Liver (tissue), 3 donors: ENCODE results near the gene ERC2.

Experiments
- EGR1 ChIP-seq, 2 donors: IDR thresholded peaks; 2 replicates each; pipeline ENCODE4 v1.6.1; 2016 to 2018; ENCODE audit warnings: antibody characterized with exemption in 2 of 2, low read depth in 2 of 2
- GABPA ChIP-seq, 2 donors: IDR thresholded peaks in 1 of 2; conservative IDR thresholded peaks in 1 of 2; 2 replicates each; pipeline ENCODE4 v1.6.1; 2016; ENCODE audit warnings: antibody characterized with exemption in 2 of 2, mild to moderate bottlenecking in 1 of 2, moderate library complexity in 1 of 2
- HNF4A ChIP-seq, 2 donors: conservative IDR thresholded peaks; 2 replicates each; pipeline ENCODE4 v1.6.1; 2016; ENCODE audit warnings: antibody characterized with exemption in 2 of 2, mild to moderate bottlenecking in 2 of 2
- HNF4G ChIP-seq: IDR thresholded peaks from 2 replicates; pipeline ENCODE4 v1.6.1; 2016; ENCODE audit warnings: antibody characterized with exemption
- JUND ChIP-seq, 2 donors: IDR thresholded peaks; 2 replicates each; pipeline ENCODE4 v1.6.1; 2016; ENCODE audit warnings: antibody characterized with exemption in 2 of 2
- SP1 ChIP-seq: IDR thresholded peaks from 2 replicates; pipeline ENCODE4 v1.6.1; 2018; ENCODE audit warnings: antibody characterized with exemption, mild to moderate bottlenecking
- TAF1 ChIP-seq: conservative IDR thresholded peaks from 2 replicates; pipeline ENCODE4 v1.6.1; 2016; ENCODE audit warnings: antibody characterized with exemption, mild to moderate bottlenecking
- YY1 ChIP-seq: IDR thresholded peaks from 2 replicates; pipeline ENCODE4 v1.6.1; 2016; ENCODE audit warnings: antibody characterized with exemption, mild to moderate bottlenecking
- TF ChIP-seq, protein P1 (sequence below): fragments of 150-350 bp; IDR thresholded peaks from 2 replicates; pipeline ENCODE4 v1.5.1; 2017; ENCODE audit warnings: improper control_type of control experiment, low read depth, low read length; ENCODE audit not compliant: missing input control
- TF ChIP-seq, protein P2 (sequence below): IDR thresholded peaks from 2 replicates; pipeline ENCODE4 v1.6.1; 2016; ENCODE audit warnings: antibody characterized with exemption, mild to moderate bottlenecking
- TF ChIP-seq, protein P3 (sequence below): IDR thresholded peaks from 2 replicates; pipeline ENCODE4 v1.6.1; 2016; ENCODE audit warnings: antibody characterized with exemption
- TF ChIP-seq, protein P4 (sequence below): IDR thresholded peaks from 2 replicates; pipeline ENCODE4 v1.6.1; 2016; ENCODE audit warnings: antibody characterized with exemption
- TF ChIP-seq, protein P5 (sequence below): IDR thresholded peaks from 2 replicates; pipeline ENCODE4 v1.6.1; 2016; ENCODE audit warnings: antibody characterized with exemption
- donor health status: healthy.
- donor health status: healthy.

DNA sequence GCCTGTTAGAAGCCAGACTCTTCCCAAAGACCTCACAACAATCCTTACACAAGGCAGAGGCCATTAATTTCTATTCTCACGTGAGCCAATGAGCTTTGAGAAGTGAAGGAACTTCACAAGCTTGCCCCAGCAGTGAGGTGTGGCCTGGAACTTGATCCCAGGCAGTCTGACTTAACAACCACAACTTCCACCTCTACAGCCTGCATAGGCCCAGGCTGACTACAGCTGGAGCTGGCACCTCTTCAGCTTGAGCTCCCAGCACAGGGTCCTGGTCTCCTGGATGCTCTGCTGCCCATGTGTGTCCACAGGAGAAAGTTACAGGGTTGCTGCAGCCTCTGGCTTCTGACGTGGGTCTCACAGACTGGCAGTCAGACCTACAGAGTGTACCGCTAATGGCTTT, 111.0 kb downstream of the ERC2 start:
- TF ChIP-seq, protein P1, sequence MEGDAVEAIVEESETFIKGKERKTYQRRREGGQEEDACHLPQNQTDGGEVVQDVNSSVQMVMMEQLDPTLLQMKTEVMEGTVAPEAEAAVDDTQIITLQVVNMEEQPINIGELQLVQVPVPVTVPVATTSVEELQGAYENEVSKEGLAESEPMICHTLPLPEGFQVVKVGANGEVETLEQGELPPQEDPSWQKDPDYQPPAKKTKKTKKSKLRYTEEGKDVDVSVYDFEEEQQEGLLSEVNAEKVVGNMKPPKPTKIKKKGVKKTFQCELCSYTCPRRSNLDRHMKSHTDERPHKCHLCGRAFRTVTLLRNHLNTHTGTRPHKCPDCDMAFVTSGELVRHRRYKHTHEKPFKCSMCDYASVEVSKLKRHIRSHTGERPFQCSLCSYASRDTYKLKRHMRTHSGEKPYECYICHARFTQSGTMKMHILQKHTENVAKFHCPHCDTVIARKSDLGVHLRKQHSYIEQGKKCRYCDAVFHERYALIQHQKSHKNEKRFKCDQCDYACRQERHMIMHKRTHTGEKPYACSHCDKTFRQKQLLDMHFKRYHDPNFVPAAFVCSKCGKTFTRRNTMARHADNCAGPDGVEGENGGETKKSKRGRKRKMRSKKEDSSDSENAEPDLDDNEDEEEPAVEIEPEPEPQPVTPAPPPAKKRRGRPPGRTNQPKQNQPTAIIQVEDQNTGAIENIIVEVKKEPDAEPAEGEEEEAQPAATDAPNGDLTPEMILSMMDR = no peak
- no peak for TF ChIP-seq HNF4A (conservative IDR thresholded peaks at IDR 0.05)
- TF ChIP-seq, protein P2, sequence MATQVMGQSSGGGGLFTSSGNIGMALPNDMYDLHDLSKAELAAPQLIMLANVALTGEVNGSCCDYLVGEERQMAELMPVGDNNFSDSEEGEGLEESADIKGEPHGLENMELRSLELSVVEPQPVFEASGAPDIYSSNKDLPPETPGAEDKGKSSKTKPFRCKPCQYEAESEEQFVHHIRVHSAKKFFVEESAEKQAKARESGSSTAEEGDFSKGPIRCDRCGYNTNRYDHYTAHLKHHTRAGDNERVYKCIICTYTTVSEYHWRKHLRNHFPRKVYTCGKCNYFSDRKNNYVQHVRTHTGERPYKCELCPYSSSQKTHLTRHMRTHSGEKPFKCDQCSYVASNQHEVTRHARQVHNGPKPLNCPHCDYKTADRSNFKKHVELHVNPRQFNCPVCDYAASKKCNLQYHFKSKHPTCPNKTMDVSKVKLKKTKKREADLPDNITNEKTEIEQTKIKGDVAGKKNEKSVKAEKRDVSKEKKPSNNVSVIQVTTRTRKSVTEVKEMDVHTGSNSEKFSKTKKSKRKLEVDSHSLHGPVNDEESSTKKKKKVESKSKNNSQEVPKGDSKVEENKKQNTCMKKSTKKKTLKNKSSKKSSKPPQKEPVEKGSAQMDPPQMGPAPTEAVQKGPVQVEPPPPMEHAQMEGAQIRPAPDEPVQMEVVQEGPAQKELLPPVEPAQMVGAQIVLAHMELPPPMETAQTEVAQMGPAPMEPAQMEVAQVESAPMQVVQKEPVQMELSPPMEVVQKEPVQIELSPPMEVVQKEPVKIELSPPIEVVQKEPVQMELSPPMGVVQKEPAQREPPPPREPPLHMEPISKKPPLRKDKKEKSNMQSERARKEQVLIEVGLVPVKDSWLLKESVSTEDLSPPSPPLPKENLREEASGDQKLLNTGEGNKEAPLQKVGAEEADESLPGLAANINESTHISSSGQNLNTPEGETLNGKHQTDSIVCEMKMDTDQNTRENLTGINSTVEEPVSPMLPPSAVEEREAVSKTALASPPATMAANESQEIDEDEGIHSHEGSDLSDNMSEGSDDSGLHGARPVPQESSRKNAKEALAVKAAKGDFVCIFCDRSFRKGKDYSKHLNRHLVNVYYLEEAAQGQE = no peak
- TF ChIP-seq YY1 = no peak
- TF ChIP-seq EGR1 (IDR thresholded peaks at IDR 0.05; ENCODE audit: low read depth in 2 of 2) = no peak
- TF ChIP-seq HNF4G = no peak
- TF ChIP-seq, protein P3, sequence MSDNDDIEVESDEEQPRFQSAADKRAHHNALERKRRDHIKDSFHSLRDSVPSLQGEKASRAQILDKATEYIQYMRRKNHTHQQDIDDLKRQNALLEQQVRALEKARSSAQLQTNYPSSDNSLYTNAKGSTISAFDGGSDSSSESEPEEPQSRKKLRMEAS = no peak
- TF ChIP-seq, protein P4, sequence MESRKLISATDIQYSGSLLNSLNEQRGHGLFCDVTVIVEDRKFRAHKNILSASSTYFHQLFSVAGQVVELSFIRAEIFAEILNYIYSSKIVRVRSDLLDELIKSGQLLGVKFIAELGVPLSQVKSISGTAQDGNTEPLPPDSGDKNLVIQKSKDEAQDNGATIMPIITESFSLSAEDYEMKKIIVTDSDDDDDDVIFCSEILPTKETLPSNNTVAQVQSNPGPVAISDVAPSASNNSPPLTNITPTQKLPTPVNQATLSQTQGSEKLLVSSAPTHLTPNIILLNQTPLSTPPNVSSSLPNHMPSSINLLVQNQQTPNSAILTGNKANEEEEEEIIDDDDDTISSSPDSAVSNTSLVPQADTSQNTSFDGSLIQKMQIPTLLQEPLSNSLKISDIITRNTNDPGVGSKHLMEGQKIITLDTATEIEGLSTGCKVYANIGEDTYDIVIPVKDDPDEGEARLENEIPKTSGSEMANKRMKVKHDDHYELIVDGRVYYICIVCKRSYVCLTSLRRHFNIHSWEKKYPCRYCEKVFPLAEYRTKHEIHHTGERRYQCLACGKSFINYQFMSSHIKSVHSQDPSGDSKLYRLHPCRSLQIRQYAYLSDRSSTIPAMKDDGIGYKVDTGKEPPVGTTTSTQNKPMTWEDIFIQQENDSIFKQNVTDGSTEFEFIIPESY = no peak
- no peak for TF ChIP-seq SP1
- no peak for TF ChIP-seq JUND (IDR thresholded peaks at IDR 0.05)
- no peak for TF ChIP-seq GABPA (IDR thresholded peaks at IDR 0.05 in 1 of 2, conservative IDR thresholded peaks at IDR 0.05 in 1 of 2)
- TF ChIP-seq, protein P5, sequence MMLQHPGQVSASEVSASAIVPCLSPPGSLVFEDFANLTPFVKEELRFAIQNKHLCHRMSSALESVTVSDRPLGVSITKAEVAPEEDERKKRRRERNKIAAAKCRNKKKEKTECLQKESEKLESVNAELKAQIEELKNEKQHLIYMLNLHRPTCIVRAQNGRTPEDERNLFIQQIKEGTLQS = no peak
- no peak for TF ChIP-seq TAF1
